Ammon's horn (tissue), 1 donor: ENCODE measurements around the gene DNAJC5.
A peak's percentile ranks its signal among the peaks of the same experiment; 100 is the strongest.

ENCODE experiments used
- DNase-seq: peaks from one replicate; pipeline ENCODE4 v3.0.0-alpha.2; 2016; ENCODE audit warnings: low spot score

Gene DNAJC5

DNA sequence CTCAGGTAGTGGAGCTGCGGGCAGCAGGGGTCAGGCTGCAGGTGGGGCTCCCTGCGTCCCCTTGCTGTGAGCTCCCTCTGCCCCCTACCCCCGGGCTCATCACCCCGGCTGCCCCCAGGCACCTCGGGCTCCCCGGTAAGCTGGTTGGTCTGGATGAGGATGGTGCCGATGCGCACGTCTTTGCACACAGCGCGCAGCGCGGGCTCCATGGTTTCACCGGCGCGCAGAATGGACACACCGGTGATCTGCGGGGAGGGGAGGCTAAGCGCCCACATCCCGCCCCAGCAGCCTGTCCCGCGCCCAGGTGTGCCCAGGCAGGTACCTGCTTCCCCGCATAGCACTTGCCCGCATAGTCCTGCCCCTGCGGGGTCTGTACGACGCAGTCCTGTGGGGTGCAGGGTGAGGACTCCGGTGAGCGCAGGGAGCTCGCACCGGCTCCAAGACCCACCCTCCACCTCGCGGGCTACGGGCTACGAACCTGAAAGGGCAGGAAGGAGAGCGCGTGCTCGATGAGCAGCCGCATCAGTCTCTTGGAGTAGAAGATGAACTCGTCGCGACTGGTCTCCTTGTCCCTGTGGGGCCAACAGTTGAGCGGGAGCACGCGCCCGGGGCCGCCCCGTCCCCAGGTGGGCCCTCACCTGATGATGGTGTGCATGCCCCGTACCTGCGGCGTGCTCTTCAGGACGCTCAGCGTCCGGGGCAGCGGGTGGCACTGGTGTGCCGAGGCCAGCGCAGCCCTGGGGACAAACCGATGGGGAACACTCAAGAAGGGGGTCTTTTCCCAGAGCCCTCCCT, 45.7 kb downstream of the DNAJC5 start:
- no peak for DNase-seq

DNA sequence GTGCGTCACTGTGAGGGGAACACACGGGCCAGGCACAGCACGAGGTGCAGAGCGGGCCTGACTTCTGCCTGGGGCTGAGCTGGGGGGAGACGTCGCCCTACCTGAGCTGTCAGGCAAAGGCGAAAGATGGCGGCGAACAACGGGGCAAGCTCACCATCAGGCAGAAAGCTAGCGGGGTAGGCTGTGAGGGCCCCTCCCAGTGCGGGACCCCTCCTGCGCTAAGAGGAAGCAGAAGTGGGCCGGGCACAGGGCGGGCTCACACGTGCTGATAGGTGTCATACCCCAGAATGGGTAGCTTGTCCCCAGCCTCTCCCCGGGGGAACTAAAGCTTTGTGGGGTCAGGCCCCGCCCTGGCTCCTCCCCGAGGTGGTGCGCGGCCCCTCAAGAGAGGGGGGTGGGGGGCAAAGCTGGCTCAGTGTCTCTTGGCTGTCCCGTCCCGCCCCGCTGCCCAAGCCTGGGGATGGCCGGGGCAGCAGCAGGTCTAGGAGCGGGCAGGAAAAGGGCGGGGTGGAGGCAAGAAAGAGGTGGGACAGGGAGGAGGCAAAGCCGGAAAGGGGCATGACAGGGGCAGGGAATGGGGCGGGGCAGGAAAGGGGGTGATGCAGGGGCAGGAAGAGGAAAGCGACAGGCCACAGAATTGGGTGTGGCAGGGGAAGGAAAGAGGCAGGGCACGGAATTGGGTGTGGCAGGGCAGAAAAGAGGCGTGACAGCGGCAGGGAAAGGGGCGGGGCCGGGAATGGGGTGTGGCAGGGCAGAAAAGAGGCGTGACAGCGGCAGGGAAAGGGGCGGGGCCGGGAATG, 46.6 kb downstream of the DNAJC5 start:
- no peak for DNase-seq

DNA sequence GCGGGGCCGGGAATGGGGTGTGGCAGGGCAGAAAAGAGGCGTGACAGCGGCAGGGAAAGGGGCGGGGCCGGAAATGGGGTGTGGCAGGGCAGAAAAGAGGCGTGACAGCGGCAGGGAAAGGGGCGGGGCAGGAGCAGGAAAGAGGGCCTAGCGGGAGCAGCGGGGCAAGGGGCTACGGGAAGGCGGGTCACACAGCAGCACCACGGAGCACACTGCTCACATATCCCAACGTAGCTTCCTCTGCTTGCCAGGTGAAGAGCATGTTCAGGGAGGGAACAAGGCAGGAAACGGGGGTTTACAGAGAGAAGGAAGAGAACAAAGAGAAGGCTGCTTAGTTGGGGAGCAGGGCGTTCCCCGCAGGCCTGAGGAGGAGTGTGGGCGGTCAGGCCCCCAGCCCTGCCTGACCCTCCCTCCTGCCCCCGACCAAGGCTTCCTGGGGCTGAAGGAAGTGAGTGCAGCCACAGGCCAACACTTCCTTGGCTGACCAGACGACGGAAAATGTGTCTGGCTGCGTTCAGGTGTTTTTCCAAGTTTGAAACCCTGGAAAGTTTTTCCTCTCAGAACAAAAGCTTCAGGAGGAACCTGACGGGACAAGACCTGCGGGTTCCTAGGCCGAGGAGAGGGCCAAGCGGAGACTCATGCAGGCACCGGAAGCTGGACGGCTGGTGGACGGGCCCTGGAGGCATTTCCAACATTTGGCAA, 47.5 kb downstream of the DNAJC5 start:
- no peak for DNase-seq

DNA sequence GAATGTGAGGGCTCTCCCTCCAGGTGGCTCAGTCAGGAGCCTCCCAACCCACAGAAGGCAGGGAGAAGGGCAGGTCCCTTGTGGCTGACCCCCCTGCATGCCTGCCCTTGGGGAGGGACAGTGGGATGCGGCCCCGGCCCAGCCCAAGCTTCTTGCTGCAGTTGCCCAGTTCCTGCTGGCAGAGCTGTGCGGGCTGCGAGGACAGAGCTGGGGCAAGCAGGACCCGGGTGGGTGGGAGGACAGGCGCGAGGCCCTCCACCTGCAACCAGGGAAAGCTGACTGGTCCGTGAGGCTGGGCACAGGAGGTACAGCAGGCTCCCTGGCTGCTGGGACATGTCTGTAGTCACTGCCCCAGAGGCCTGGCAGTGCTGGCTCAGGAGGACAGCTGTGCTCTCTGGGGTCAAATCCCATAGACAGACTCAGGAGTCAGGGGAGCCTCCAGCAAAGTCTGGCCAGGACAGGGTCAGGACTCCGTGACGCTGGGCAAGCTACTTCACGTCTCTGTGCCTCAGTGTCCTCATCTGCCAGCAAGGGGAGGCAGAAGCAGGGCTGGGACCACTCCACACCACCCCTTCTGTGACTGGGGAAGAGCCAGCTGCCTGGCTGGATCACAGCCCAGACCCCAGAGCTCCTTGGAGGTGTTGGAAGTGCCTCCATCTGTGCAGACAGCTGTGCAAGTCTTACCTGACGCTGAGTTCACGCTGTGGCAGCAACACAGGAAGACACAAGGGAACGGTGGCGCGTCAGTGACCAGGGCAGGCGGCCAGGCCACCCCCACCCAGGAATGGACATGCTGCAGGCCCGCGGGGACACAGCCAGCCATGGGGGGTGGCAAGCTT, 48.3 kb downstream of the DNAJC5 start:
- DNase-seq, result no peak

DNA sequence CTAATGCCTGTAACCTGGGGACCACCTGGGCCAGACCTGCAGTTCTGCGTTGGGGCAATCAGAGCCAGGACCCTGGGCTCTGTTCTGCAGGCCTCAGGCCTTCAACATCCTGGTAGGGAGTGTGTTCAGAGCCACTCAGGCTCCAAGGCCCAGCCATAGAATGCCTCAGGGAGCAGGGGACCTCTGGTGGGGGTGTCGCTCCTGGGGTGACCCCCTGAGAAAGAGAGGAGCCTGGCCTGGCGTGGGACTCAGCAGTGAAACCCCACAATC, 48.8 kb downstream of the DNAJC5 start:
- no peak for DNase-seq

DNA sequence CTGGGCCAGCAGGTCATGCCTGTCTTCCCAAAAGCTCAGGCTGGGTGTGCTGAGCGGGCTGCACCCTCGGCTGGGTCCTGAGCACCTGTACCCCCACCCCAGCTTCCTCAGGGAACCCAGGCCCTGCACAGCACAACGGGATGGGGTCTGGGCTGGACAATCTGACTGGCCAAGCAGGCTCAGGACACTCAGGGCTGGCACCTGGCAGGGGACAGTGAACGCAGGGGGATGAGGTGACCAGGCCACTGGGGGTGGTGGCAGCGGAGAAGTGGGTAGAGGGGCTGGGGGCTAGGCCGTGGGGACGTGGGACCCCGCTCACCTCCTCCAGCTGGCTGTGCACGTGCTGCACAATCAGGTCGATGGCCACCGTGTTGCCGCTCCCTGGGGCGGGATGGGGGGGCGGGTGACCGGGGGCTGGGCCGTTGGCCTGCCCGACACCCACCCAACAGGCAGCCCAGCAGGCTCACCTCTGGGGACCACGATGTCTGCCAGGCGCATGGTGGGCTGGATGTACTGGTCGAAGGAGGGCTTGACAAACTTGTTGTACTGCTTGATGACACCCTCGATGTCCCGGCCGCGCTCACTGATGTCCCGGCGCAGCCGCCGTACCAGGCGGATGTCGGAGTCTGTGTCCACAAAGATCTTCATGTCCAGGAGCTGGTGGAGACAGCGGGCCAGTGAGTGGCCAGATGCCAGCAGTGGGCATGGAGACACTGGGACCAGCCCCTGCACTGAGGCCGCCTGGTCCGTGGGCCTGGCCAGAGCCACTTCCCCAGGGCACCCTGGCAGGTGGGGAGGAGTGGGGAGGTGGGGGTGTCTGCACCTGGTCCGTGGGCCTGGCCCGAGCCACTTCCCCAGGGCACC, 49.4 kb downstream of the DNAJC5 start:
- DNase-seq, result no peak

DNA sequence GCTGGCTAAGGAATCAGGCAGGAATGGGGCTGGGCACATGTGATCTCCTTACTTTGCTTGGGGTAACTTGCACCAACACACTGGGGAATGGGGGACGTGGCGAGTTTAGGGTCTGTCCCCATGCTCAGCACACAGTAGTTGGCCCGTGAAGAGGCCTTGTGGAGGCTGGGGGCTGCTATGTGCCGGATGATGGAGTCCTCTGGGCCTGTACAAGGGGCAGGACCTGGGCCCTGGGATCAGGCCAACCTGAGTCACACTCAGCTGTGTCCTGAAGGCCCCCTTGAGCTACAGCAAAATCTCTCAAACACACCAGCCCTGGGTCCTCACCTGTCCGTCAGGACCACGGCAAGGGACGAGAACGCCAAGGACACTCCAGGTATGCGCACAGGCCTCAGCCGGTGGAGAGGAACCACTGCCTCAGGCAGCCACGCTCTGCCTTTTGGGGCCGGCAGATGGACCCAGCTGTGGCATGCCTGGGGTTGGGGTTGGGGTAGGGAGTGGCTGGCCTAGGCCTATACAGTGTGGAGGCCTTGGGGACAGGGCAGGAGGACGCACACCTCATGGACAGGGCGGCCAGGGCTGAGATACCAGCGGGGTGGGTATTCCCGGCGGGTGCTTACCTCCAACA, 50.2 kb downstream of the DNAJC5 start:
- no peak for DNase-seq

DNA sequence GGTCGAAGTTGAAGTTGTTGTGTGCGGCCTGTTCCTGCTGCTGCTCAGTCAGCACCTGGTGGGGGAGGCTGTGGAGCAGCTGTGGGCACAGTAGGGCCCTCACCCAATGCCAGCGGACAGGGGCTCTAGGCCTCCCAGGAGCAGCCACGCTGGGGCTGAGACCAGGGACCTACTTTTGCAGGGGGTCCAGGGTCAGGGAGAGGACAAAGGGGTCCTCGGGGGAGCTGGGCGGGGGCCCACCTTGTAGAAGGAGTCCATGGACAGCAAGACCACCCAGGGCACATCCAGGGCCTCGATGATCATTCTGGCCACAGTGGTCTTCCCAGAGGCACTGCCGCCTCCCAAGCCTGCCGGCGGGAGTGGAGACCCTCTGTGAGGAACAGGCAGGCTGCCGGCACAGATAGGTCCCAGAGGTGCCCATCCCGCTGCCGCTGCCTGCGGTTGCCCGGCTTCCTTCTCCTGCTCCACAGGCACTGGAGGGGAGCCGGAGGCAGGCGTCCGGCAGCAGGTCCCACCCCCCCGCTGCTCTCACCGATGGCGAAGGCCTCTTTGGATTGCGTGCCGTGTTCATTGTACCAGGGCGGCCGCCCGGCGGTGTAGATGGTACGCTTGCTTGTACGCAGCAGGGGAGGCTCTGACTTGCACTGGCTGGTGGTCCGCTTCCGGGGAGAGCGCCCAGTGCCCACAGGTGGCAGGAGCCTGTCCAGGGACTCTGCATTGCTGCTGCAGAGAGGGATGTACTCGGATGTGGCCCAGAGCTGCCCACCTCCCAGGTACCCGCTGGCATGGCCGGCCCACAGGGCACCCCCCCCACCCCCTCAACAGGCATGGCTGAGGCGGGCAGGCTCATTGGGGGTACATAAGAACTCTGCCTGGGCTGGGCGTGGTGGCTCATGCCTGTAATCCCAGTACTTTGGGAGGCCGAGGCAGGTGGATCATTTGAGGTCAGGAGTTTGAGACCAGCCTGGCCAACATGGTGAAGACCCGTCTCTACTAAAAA, 51.3 kb downstream of the DNAJC5 start:
- DNase-seq, result no peak

DNA sequence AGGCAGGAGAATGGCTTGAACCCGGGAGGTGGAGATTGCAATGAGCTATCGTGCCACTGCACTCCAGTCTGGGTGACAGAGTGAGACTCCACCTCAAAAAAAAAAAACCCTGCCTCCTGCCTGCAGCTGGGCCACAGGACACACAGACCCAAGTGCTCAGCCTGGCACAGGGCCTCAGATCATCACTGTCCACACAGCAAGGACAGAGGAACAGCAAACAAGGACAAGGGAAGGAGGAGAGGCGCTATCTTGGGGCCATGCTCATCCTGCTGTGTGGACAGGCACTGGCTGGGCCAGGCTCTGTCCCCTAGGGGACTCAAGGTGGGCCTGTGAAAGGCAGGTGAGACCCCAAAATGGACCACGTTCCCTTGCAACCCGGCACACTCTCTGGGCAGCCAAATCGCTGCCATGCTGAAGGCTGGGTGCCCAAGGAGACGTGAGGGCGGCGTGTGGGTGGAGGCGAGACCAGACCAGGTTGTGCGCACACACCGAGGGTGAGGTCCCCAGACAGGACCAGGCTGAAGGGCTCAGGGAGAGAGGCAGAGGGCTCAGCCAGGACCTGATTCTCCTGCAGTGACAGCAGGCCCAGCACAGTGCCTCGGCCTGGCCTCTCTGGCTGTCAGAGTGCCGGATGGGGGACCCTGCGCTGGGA, 52.2 kb downstream of the DNAJC5 start:
- DNase-seq, result no peak

DNA sequence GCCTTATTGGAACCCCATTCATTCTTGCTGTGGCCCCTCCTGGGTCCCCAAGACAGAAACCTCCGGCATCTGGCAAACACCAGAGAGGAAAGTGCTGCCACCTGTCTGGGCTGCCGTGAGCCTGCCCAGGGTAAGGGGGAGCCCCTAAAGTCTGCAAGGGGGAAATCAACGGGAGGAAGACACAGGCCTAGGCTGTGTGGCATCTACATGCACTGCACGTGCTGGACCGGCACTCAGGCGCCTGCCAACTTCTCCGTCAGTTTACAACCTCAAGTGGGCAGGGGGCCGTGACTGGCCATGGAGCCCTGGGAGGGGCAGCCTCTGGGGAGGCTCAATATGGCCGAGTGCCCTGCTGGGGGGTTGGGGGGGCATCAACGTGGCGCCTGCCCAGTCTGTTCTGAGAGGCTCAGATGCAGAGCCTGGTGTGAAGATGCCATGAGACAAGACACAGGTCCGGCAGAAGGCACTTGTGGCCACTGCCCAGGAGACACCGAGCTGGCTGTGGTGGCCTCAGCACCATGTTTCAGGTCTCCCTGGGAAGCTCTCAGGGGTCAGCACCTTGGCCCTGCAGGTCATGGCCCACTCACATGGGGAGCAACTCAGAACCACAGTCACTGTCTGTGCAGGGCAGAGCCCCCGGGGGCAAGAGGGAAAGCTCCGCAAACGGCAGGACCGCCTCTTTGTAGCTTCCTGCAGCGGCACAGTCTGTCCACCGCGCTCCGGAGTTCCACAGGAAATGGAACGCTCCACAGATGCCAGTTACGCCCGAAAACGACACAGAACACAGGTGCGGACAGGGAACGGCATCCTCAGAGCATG, 52.9 kb downstream of the DNAJC5 start:
- no peak for DNase-seq

DNA sequence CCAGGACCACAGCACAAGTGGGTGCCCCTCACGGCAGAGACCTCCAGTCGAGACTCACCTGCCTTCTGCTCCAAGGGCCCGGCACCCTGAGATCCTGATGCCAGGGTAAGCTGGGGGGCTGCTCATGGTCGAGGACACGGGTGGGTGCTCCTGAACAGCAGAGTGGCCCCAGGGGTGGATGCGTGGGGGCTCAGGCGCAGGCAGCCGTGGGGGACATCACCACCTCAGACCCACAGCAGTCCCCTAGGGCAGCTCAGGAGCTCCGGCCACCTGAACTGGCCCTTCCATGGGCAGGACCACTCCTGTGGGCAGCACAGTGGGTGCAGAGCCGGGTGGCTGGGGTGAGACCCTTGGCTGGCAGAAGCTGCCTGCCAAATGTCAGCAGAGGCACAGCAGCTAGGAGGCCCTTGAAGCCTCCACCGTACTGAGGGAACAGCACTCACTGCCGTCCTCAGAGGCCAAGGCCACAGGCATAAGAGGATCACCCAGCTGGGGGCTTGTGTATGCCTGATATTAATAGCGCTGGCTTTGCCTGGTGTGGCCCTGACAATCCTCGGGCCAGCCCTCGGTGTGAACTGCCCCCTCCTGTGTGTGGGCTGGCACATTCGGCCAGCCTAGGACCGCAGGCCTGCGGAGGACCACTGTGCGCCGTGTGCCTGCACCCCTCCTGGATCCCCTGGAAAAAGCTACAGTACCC, 55.9 kb downstream of the DNAJC5 start:
- DNase-seq, result no peak

DNA sequence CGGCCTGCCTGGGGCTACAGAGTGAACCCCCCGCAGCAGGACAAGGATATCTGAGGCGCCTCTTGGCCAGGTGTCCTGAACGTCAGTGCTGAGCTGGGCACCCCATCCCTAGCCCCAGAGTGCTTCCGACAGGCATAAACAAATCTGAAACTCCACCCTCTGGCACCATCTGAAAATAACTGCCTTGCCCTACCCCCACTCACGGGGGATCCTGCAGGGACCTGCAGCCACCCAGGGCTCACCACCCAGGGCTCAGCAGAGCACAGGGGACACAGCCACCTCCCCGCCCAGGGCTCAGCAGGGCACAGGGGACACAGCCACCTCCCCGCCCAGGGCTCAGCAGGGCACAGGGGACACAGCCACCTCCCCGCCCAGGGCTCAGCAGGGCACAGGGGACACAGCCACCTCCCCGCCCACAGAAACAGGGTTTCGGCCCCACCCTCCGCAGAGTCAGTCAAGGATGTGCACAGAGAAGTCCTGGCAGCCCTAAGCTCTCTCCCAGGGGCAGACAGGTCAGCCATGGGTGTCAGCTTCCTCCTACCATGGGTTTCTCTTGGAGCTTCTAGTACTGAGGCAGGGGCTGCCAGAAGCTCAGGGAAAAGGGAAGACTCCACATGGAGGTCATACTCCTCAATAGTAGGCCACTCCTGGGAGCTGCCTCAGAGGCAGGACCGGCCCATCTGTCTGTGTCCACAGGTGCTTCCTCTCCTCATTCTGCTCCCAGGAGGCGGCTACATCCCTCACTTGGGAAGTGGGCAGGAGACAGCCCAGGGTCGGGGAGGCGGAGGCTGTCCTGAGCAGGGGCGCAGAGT, 56.7 kb downstream of the DNAJC5 start:
- DNase-seq, result no peak

DNA sequence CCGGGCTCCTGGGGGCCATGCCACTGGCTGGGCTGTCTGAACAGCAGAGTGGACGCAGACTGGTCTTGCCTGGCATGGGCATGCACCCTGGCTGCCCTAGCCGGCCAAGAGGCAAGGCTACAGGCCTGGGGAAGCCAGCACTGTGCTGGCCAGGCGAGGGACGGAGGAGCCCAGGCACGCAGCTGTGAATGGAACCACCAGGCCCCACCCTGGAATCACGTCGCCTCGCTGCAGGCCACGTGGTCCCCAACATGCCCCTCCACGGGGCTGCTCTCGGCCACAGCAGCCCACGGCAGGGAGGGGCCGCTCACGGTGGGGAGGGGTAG, 57.2 kb downstream of the DNAJC5 start:
- no peak for DNase-seq

DNA sequence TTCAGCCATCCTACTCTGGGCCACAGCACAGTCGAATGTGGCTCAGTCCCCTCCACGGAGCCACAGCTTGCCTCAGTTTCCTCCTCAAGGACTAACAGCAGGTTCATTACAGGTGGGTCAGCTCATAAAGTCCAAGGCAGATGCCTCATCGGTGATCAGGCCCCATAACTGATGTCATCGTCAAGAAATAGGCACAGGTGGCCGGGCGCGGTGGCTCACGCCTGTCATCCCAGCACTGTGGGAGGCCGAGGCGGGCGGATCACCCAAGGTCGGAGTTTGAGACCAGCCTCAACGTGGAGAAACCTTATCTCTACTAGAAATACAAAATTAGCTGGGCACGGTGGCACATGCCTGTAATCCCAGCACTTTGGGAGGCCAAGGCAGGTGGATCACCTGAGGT, 57.8 kb downstream of the DNAJC5 start:
- DNase-seq, result no peak

DNA sequence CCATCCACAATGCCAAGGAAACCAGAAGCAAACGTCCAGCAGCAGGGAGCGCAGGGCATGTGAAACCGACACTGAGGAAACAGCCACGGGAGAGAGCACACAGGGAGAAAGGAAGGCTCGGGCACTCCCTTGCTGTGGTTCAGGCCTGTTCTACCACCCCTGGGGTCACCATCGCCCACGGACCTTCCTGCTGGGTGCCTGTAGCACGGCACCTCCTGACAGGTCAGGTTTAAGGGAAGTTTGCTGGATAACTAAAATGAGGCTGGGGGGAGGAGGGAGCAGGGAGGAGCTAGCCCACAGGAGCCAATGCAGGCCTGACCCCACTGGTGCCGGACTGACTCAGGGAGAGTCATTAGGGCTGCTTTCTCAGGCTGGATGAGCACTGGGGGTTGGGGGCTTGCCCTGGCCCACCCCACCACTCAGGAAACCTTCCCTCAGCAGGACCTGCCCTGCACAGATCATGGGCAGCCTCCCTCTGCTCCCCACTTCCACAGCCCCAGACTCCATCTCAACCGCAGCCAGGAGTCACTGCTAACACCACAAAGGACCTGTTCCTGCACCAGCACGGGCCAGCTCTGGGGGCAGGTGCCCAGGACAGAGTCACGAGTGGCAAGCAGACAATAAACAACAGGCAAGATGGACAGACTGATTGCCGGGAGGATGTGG, 59.0 kb downstream of the DNAJC5 start:
- no peak for DNase-seq

DNA sequence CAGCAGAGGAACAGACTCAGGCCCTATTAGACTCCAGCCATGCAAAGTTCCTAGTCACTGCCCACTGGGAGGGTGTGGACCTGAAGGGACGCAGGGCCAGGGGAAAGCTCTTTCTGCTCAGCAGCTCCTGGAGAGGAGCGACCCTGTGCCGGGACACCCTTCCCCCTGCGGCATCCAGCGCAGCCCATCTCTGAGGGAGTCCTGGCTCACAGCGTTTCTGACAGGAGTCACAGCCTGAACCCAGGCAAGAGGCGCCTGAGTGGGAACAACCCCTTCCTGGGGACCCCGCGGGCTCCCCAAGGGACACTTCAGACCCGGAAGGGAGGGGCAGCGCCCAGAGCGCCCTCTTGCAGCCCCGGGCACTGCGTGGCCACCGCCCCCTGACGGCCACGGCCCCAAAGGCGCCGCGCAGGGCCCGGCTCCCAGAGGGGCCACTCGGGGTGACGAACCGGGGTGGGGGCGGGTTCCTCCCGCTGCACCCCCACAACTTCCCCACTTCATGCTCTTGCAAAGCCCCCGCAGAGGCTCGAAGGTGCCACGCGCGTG, 60.4 kb downstream of the DNAJC5 start:
- peak; percentile 52 for DNase-seq
